KOPT-K1 (cell line): ENCODE measurements around the gene ELP4.

ENCODE experiments used
- H3K27ac ChIP-seq: fragments of 200-600 bp; sonication (generic); 2 replicates; pipeline ENCODE4 v1.5.1; 2016; ENCODE audit warnings: antibody characterized with exemption, mild to moderate bottlenecking, low read depth, low read length; ENCODE audit not compliant: poor library complexity, severe bottlenecking
- H3K36me3 ChIP-seq: fragments of 200-600 bp; sonication (generic); 2 replicates; pipeline ENCODE4 v1.5.1; 2017; ENCODE audit warnings: antibody characterized with exemption, mild to moderate bottlenecking, low read length, moderate library complexity; ENCODE audit not compliant: insufficient read depth
- H3K9me3 ChIP-seq: fragments of 200-600 bp; sonication (generic); 2 replicates; pipeline ENCODE4 v1.5.1; 2017; ENCODE audit warnings: antibody characterized with exemption, low read length, mild to moderate bottlenecking; ENCODE audit not compliant: insufficient read depth, poor library complexity, severe bottlenecking

The ELP4 gene

GRCh38 chr11:31806928-31807798, 297.6 kb downstream of the ELP4 start:
- peaks cover 10% of the 10 kb centered on the region for H3K9me3 ChIP-seq
- no peak overlapping the region for H3K27ac ChIP-seq
- H3K36me3 ChIP-seq: no peaks in the 10 kb centered on the region

GRCh38 chr11:31807799-31808667, 298.5 kb downstream of the ELP4 start:
- peaks cover 10% of the 10 kb centered on the region for H3K9me3 ChIP-seq
- no peaks in the 10 kb centered on the region for H3K36me3 ChIP-seq
- H3K27ac ChIP-seq: no peak overlapping the region

- H3K27ac ChIP-seq: no peak overlapping the region
- no peaks in the 10 kb centered on the region for H3K36me3 ChIP-seq
- peaks cover 10% of the 10 kb centered on the region for H3K9me3 ChIP-seq
Measured at GRCh38 chr11:31808721-31809540, 299.4 kb downstream of the ELP4 start.

GRCh38 chr11:31809541-31809856, 299.9 kb downstream of the ELP4 start:
- no peak overlapping the region for H3K27ac ChIP-seq
- peaks cover 10% of the 10 kb centered on the region for H3K9me3 ChIP-seq

GRCh38 chr11:31809857-31810778, 300.6 kb downstream of the ELP4 start:
- H3K27ac ChIP-seq: no peak overlapping the region
- peaks cover 4% of the 10 kb centered on the region for H3K9me3 ChIP-seq
- H3K36me3 ChIP-seq: no peaks in the 10 kb centered on the region

More at GRCh38 chr11:31809541-31809856, 299.9 kb downstream of the ELP4 start:
- H3K36me3 ChIP-seq: no peaks in the 10 kb centered on the region

GRCh38 chr11:31810779-31811647, 301.4 kb downstream of the ELP4 start, which contains the start of gene PAX6:
Gene PAX6 (minus strand): TSS chr11:31811322. CDS start chr11:31806411, 4,911 bp downstream.
- Histone ChIP-seq H3K9me3 (no peaks in the 10 kb centered on the region), H3K36me3 (no peaks in the 10 kb centered on the region), H3K27ac (no peak within 1 kb of the TSS)

- Histone ChIP-seq H3K9me3 (peaks cover 15% of the 10 kb centered on the region), H3K36me3 (no peaks in the 10 kb centered on the region), H3K27ac (no peak overlapping the region)
Measured at GRCh38 chr11:31812383-31813381, 303.1 kb downstream of the ELP4 start.

- Histone ChIP-seq H3K9me3 (peaks cover 21% of the 10 kb centered on the region), H3K27ac (no peak overlapping the region), H3K36me3 (no peaks in the 10 kb centered on the region)
Measured at GRCh38 chr11:31813391-31814175, 304.0 kb downstream of the ELP4 start.

- Histone ChIP-seq H3K27ac (no peak overlapping the region), H3K36me3 (no peaks in the 10 kb centered on the region), H3K9me3 (peaks cover 21% of the 10 kb centered on the region)
Measured at GRCh38 chr11:31814176-31814868, 304.8 kb downstream of the ELP4 start.

GRCh38 chr11:31815711-31816467, 306.3 kb downstream of the ELP4 start:
- Histone ChIP-seq H3K9me3 (peaks cover 28% of the 10 kb centered on the region), H3K27ac (no peak overlapping the region), H3K36me3 (no peaks in the 10 kb centered on the region)
